ENCODE data around the gene KLHDC8A.
A peak's percentile ranks its signal among the peaks of the same experiment; 100 is the strongest.

KLHDC8A gene

GRCh38 chr1:205344066-205344928, 12.4 kb downstream of the KLHDC8A start:
- DNase-seq (ENCODE audit: low read depth) = no peak

GRCh38 chr1:205343431-205344065, 13.2 kb downstream of the KLHDC8A start:
- DNase-seq (ENCODE audit: low read depth) = no peak

GRCh38 chr1:205342986-205343385, 13.7 kb downstream of the KLHDC8A start:
- no peak for DNase-seq (ENCODE audit: low read depth)

- DNase-seq (ENCODE audit: low read depth) = no peak
Observed at GRCh38 chr1:205340676-205341075, 16.0 kb downstream of the KLHDC8A start.

- no peak for DNase-seq (ENCODE audit: low read depth)
Observed at GRCh38 chr1:205339717-205340116, 17.0 kb downstream of the KLHDC8A start.

GRCh38 chr1:205339197-205339702, 17.5 kb downstream of the KLHDC8A start:
- no peak for DNase-seq (ENCODE audit: low read depth)

- DNase-seq (ENCODE audit: low read depth) = no peak
Observed at GRCh38 chr1:205338011-205338410, 18.7 kb downstream of the KLHDC8A start.

- no peak for DNase-seq (ENCODE audit: low read depth)
Observed at GRCh38 chr1:205337481-205337880, 19.2 kb downstream of the KLHDC8A start.

GRCh38 chr1:205335692-205336091, 21.0 kb downstream of the KLHDC8A start:
- peak; percentile 30 for DNase-seq (ENCODE audit: low read depth)

- DNase-seq (ENCODE audit: low read depth) = no peak
Observed at GRCh38 chr1:205332015-205332791, 24.5 kb downstream of the KLHDC8A start.

GRCh38 chr1:205330150-205330549, 26.6 kb downstream of the KLHDC8A start:
- DNase-seq (ENCODE audit: low read depth) = no peak

GRCh38 chr1:205329719-205330118, 27.0 kb downstream of the KLHDC8A start:
- no peak for DNase-seq (ENCODE audit: low read depth)

- DNase-seq (ENCODE audit: low read depth) = no peak
Observed at GRCh38 chr1:205328476-205328875, 28.2 kb downstream of the KLHDC8A start.

- DNase-seq (ENCODE audit: low read depth) = no peak
Observed at GRCh38 chr1:205326812-205327466, 29.8 kb downstream of the KLHDC8A start.

GRCh38 chr1:205325334-205325884, 31.3 kb downstream of the KLHDC8A start:
- DNase-seq (ENCODE audit: low read depth) = peak; percentile 56

GRCh38 chr1:205324781-205325180, 31.9 kb downstream of the KLHDC8A start:
- no peak for DNase-seq (ENCODE audit: low read depth)

- no peak for DNase-seq (ENCODE audit: low read depth)
Observed at GRCh38 chr1:205323794-205324193, 32.9 kb downstream of the KLHDC8A start.

- no peak for DNase-seq (ENCODE audit: low read depth)
Observed at GRCh38 chr1:205321959-205322283, 34.8 kb downstream of the KLHDC8A start.

GRCh38 chr1:205321162-205321958, 35.4 kb downstream of the KLHDC8A start, which contains the start of gene NUAK2:
Gene NUAK2 (minus strand): TSS chr1:205321745. CDS start chr1:205321628, 117 bp downstream.
- peak; percentile 75 for DNase-seq (ENCODE audit: low read depth)

GRCh38 chr1:205319081-205320018, 37.4 kb downstream of the KLHDC8A start:
- DNase-seq (ENCODE audit: low read depth) = no peak
